Stimulated activated CD8-positive, alpha-beta memory T cell treated with anti-CD3 and anti-CD28 coated beads, Interleukin-12 subunit alpha, Interleukin-12 subunit beta, amount 100 ng/mL, for 1 hour (primary cell): Measurements from ENCODE around the gene PHLDA2.

Source experiments
- DNase-seq: peaks from one replicate; pipeline ENCODE4 v3.0.0-alpha.2; 2020; ENCODE audit warnings: low read depth

Gene PHLDA2

DNA sequence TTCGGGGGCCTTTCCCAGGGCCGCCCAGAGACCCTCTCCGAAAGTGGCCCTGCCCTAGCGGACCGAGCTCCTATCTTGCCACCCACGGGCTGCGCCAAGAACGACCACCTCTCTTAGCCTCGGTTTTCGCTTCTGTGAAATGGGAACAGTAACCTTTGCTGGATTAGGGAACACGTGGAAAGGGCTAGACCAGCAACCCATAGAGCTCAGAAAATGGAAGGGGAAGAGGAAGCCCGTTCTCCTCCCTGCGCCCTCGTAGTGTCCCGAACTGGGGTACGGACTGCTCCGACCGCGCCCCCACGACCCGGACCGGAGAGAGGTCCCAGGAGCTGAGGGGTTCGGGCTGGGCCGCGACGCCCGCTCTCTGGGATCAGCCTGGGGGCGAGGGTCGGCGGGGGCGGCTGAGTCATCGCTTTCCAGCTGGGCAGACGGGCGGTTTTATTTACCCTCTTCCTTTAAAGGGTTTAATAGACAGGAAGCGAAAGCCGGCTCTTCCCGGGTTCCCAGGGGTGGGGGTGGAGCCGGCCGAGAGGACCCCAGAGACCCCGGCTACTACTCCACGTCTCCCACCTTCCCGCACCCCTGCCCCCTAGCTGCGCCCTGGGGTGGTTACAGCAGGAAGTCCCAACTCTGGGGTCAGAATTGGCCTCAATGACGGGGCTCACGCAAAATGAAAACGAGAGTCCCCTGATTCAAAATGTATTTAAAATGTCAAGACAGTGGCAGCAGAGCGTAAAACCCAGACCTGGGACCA is 907 bp upstream of the PHLDA2 start:
- DNase-seq = no peak

DNA sequence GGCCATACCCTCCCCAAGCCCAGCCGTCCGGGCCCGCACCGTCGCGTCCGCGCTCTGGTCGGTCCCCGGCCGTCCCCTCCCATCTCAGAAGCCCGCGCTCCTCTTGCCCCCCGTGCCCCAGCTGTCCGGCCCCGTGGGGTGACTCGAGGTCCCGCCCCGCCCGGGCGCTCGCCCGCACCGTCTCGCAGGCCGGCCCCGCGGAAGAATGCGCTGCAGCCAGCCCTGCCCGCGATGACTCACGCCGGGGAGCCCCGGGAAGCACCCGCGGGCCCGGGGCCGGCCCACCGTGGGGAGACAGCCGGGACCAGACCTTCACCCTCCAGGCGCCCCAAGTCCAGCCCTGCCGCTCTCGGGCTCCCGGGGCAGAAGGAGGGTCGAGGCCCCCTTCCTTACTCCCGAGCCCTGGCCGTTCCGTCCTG is 320 bp upstream of the PHLDA2 start:
- DNase-seq = no peak

DNA sequence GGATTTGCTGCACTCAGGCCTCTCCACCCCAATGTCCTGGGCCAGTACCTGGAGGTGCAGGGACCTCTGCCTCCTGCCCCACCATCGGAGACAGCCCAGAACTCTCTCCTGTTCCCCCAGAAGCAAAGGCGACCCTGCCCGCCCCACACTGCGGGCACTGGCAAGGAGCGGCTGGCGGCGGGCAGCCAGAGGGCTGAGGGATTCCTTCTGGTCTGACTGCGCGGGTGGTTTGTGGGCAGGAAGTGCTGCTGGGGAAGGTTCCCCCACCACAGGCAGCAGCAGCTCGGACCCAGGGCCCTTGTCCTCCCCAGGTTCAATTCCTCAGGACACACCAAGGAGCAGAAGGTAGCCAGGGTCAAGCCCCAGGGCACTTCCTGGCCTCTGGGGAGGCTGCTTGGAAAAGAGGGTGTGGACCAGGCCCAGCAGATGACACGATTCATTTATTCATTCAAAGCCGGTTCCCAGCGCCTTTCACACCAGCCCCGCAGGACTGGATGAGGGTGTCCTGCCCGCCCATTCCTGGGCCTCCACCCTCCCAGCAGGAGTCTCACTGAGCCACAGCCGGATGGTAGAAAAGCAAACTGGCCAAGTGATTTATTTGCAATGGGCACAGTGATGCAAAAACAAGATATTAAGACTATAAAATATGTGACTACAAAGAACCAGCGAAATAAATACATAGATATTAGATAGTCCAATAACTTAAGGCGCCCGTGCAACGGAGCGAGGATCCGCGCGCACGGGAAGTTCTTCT is 1.2 kb downstream of the PHLDA2 start:
- DNase-seq = no peak

DNA sequence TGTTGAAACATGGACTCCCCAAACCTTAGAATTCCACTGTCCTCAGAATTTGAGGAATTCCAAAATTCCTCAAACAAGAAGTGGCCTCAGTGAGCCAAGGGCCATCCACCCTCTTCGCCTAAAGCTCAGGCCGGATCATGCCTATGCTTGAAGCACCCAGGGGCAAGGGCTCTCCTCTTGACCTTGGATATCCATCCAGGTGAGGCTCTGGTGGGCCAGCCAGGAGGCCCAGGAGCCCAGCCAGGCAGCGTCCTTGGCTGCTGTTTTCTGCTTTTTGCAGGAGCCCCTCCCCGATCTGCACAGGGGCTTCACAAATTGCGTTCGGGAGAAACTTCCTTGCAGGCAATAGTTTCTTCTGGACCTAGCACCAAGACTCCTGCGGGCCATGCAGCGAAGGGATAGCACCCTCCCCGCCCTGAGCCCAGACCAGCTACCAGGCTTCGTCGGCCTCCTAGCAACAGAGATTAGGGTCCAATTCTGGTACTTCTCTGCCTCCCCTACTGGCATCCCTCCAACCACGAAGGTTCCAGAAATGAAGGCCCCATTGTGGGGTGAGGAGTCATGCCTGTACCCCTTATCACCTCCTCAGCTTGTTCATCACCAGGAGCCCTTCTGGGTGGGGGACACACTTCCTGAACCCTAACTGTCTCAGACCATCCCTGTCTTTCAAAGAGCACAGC is 2.0 kb downstream of the PHLDA2 start:
- DNase-seq = no peak

DNA sequence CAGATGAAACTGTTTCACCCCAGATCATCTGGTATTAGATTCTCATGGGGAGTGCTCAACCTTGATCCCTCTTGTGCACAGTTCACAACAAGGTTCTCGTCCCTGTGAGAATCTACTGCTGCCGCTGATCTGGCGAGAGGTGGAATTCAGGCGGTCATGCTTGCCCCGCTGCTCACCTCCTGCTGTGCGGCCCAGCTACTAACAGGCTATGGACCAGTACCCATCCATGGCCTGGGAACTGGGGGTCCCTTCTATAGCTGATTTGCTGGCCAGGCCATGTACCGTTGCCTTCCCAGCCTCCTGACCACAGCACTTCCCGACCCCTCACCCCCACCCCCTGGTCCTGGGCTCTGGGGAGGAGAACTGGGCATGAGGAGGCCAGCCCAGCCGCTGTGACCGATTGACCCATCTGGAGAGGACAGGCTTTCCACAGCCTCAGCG is 2.6 kb downstream of the PHLDA2 start:
- no peak for DNase-seq

DNA sequence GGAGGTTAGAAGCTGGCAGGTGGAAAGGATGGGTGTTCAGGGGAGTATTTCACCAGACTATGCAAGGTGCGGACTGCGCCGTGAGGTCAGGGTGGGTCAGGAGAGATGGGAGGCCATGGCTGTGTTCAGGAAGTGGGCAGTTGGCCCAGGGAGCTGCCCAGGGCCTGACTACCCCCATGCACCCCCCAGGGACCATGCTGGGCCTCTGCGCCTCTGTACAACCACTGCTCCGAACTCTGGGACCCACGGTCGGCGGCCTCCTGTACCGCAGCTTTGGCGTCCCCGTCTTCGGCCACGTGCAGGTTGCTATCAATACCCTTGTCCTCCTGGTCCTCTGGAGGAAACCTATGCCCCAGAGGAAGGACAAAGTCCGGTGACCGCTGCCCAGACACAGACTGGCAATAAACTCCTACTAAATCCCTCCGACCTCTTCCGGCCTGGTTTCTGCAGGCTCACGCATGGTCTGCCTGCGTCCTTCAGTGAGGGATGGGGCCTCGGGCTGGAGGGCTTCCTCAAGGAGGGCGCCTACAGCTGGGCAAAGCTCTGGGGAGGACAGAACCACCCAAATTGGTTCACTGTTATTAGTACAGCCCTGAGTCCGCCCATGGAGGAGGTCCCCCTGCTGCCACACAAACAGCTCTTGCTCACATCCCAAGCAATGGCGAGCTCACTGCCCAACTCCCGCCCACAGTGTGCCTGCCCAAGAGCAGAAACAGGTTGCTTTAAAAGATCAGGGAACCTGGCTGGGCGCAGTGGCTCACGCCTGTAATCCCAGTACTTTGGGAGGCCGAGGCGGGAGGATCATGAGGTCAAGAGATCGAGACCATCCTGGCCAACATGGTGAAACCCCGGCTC is 4.2 kb downstream of the PHLDA2 start:
- DNase-seq = no peak

DNA sequence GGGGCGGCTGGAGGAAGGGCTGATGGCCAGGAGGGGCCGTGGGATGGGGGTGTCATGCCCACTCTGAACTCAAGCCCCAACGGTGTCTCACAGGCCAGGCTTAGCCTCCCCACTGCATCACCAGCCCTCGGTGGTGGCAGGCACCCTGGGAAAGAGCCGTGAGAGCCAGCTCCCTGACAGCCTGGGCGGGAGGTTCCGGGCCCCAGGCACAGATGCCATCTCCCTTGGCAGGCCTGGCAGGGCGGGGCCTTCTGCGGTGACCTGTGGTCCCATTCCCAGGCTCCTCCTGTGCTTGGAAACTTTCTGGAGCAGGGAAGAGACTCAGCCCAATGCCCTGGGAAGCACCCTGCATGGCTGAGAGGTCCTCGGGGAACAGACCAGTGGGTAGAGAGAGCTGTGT is 4.8 kb downstream of the PHLDA2 start:
- no peak for DNase-seq

DNA sequence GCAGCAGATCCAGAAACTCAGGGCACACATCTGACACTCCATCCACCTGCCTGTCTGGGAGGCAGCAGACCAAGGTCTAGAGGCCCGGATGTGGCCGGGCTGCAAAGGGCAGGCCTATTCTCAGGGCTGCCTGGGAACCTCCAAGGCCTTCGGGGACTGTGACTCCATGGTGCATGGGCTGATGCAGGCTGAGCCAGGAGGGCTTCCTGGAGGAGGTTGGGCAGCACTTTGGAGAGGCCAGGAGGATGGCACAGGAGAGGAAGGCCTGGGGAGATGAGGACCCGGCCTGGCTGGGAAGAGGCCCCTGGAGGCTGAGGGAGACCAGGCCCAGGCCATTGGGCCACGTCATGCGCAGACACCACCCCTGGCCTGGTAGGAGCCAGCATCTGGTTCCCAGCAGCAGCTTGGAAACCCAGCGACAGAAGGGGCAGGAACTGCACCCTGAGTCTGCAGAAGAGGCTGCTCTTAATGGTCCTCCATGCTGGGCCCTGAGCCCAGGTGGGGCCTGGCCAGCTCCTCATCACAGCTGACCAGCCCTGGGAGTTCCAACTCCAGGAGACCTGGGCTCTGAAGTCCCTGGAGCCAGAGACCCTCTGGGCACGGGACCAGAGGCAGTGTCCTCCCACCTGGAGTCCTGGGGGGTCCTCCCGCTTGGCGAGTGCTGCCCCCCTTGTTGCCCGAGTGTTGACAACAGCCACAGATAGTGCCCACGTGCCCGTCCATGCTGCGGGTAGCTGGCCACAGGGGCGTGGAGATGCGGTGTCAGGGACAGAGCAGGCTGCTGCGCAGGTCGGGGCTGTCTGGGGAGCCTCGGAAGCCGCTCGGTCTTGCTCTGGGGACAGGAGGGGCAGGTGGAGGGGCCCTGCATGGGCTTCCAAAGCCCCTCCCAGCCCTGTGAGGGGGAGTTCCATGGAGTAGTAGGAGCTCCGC is 5.5 kb downstream of the PHLDA2 start:
- no peak for DNase-seq

DNA sequence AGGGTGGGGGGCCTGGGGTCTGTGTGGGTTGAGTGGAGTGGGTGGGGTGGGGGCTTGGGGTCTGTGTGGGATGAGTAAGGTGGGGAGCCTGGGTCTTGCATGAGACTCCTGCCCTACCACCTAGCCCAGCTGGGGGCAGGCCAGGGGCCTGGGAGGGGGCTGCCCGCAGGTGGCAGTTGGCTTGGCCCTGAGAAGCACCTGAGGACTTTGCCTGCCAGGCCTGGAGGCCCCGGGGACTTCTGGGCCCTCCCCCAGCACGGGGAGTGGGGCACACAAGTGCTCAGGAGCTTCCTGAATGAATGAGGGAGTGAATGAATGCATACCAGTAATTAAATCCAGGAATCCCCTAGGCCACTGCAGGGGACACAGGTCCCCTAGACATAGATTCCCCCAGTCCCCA is 6.6 kb downstream of the PHLDA2 start:
- no peak for DNase-seq

DNA sequence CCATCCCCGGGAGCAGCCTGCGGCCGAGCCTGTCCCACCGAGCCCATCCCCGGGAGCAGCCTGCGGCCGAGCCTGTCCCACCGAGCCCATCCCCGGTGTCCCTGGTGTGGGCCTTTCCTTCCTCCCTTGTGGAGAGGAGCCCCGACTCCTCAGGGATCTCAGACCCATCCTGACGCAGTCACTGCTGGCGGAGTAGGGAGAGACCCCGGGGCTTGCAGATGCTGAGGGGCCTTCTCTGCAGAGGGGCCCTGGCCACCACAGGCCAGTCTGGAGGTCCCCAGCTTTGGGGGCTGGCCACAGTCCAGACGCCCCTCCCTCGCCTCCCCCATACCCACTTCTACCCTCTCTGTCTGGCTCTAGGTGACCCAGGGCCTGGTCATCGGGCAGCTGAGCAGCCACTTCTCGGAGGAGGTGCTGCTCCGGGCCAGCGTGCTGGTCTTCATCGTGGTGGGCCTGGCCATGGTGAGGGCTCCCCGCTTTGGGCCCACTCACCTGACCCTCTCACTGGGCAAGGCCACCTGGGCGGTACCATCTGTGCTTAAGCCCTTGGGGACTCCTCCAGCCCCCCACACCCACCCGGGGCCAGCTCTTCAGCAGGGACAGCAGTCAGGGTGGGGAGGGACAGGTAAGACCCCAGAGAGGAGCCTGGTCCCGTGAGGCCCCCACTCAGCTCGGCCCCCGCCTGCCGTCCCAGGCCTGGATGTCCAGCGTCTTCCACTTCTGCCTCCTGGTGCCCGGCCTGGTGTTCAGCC is 7.3 kb downstream of the PHLDA2 start:
- no peak for DNase-seq

DNA sequence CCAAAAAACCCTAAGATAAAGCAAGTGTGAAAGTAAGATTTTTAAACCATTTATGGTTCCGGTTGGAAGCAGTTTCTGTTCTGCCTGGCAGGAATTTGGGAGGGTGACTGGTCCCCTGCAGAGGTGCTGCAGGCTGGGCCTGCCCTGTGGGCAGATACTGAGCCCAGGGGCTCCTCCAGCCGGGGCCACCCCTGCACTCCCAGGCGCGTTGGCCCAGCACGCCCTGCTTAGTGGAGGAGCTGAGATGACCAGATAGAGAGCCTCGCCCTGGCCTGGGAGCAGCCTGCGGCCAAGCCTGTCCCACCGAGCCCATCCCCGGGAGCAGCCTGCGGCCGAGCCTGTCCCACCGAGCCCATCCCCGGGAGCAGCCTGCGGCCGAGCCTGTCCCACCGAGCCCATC is 8.0 kb downstream of the PHLDA2 start:
- no peak for DNase-seq

DNA sequence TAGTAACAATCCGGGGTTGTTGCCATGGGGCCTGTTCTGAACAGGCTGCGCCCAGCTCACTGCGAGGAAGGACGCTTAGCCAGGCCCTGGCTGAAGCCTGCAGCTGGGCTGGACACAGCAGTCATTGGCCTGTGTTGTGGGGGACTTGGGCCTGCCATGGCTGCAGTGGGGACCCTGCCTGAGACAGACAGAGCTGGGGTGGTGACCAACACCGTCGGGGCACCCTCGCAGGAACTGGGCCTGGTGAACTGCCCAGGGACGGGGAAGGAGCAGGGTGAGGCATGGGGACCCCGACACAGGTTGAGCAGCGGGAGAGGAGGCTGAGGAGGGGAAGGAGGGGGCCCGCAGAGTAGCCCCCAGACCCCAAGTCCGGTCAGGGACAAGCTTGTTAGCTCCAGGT is 8.9 kb downstream of the PHLDA2 start:
- DNase-seq = no peak

DNA sequence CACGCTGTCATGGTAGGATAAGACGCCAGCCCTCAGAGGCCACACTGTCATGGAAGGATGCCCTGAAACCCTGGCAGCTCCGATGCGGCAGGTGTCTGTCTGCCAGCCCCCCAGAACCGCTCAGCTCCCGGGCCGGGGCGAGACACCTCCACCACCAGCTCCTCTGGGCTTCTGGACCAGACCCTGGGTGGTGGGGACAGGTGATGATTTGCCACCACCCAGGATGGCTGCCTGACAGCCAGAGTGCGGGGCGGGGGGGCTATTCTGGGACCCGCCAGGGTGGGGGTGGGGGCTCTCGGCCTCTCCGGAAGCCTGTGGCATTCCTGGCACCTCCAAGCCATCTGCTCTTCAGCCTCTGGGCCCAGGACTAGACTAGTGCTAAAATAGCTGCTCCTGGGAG is 9.4 kb downstream of the PHLDA2 start:
- DNase-seq = no peak

DNA sequence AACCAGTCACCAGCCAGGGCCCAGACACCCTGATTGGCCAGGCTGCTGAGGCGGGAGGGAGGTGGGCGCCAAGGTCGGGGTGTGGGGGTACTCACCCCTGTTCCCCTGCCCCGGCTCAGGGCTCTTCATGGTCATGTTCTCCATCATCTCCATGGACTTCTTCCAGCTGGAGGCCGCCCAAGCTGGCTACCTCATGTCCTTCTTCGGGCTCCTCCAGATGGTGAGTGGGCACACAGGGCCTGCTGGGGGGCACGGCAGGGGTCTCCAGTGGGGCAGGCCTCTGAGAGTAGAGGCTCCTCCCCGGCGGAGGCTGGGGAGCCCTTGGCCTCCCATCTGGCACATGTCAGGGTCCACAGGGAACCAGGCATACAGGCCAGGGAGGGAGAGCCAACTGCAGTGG is 10.0 kb downstream of the PHLDA2 start:
- no peak for DNase-seq

DNA sequence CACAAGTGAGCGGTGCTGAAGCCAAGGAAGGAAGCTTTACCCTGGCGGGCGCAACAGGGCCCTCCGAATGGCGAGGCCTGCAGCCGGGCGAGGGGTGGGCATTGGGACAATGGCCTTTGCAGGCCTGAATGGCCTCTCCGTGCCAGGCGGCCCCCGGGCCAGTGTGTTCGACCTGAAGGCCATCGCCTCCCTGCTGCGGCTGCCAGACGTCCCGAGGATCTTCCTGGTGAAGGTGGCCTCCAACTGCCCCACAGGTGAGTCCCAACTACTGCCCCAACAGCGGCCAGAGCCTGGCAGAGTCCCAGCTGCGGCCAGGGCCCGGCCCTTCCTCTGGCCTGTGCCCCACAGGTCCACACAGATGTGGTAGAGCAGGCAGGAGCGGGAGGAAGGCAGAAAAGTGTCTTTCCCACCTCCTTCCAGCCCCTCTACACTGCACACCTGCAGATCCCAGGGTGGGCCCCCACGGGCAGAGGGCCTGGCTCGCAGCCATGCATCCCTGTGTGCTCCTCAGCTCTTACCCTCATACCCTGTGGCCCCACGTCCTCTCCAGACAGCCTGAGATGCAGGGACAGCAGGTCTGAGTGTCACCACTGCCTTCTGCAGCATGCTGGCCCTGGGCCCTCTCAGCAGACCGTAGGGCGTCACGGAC is 11.3 kb downstream of the PHLDA2 start:
- no peak for DNase-seq

DNA sequence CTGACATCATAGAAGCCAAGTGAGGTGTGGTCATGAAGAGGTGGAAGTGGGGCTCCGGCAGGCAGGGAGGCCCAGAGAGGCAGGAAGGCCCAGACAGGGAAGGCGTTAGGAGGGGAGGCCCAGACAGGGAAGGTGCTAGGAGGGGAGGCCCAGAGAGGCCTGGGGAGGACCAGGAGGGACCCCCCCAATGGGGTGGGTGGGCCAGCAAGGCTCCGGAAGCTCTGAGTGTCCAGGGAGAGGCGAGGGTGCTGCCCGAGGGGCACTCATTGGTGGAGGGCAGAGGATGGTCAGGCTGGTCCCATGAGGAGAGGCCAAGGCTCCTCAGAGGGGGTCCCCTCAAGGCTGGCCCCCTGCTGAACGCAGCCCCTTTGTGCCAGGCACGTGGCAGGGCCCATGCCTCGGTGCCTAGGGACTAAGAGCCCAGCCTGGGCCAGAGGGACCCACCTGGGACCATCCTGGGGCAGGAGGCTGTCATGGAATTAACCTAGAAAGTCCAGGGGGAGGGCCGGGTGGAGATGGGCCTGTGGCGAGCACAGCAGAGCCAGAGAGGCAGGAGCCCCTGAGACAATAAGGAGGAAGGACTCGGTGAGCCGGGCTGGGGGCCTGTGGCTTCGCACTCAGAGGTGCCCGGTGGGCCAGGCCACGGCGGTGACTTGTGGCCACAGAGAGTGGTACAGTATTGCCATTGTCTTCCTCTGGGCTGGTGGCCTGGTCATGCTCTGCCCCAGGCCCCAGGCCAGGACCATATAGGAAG is 12.2 kb downstream of the PHLDA2 start:
- no peak for DNase-seq

DNA sequence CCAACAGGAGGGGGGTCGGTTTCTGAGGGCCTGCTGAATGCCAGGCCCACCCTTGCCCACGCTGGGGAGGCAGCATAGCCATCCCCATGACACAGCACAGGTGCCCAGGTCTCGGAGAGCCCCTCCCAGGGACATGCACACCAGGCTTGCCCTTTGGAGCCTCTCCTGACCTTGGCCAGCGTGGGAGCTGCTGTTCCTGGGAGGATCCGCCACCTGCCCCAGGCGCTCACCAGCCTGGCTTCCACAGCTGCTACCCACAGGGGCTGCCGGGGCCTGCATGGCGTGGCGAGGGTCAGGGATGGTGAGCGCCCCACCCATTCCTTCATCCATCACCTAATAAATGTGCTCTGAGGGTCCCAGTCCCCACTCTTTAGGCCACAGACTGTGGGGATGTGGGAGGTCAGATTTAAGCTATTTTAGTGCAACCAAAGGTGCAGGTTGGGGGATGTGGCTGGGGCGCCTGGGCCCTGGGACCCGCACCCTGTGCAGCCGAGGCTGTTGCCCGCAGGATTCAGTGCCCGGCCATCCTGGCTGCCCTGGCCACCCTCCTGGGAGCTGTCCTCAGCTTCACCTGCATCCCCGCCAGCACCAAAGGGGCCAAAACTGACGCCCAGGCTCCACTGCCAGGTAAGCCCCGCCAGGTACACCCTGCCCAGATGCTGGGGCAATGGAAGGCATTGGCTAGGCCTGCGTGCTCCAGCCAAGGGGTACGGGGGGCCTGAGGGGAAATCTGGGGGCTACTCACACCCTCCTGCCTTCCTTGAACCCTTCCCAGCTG is 12.9 kb downstream of the PHLDA2 start:
- DNase-seq = no peak

DNA sequence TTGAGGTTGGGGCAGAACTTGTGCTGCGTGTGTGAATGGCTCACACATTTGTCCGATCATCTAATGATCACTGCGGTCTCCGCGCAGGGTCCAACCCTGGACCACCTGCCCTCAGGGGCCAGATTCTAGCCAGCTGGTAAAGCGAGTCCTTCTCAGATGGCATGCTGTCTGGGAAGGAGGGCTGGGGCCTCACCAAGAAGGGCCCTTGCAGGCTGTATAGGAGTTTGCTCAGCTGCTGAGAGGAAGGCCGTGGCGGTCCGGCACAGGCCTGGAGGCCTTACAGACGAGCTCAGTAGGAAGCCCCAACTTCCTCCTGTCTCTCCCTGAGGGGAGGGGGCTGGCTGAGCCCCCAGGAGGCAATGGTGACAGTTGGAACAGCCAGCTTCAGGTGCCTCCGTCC is 13.7 kb downstream of the PHLDA2 start:
- no peak for DNase-seq
